GM12878 (cell line): ENCODE measurements around the gene GAB1. TPM values are rescaled to one million over a fixed set of nuclear protein-coding genes. Genes with fewer than 3 reads are reported as not detected.

Source experiments
- ATF7 ChIP-seq: fragments of 450-650 bp; IDR thresholded peaks from 2 replicates; pipeline ENCODE4 v1.6.1; 2016; ENCODE audit warnings: low read depth, mild to moderate bottlenecking
- CREM ChIP-seq: IDR thresholded peaks from 2 replicates; pipeline ENCODE4 v1.6.1; 2014; ENCODE audit warnings: antibody characterized with exemption, low read depth
- CTCF ChIP-seq, 3 experiments: IDR thresholded peaks in 2 of 3; conservative IDR thresholded peaks in 1 of 3; 2 replicates each; pipeline ENCODE4 v1.5.1; 2011; ENCODE audit warnings: low read depth in 3 of 3, low read length in 3 of 3, mild to moderate bottlenecking in 3 of 3, control low read depth in 2 of 3, moderate library complexity in 2 of 3, inconsistent platforms in 1 of 3, mixed read lengths in 1 of 3; ENCODE audit not compliant: control insufficient read depth in 2 of 3, insufficient read depth in 1 of 3; ENCODE audit errors: extremely low read depth in 1 of 3
- E4F1 ChIP-seq: fragments of 450-650 bp; IDR thresholded peaks from 2 replicates; pipeline ENCODE4 v1.6.1; 2018; ENCODE audit warnings: borderline replicate concordance, mild to moderate bottlenecking; ENCODE audit not compliant: partially characterized antibody
- LARP7 ChIP-seq: fragments of 450-650 bp; IDR thresholded peaks from 2 replicates; pipeline ENCODE4 v1.6.1; 2017; ENCODE audit warnings: mild to moderate bottlenecking
- POLR2AphosphoS2 ChIP-seq: IDR thresholded peaks from 2 replicates; pipeline ENCODE4 v1.6.1; 2011; ENCODE audit warnings: low read depth, mild to moderate bottlenecking, low read length, improper control_type of control experiment, moderate library complexity
- RAD51 ChIP-seq: fragments of 450-650 bp; IDR thresholded peaks from 2 replicates; pipeline ENCODE4 v1.6.1; 2016; ENCODE audit warnings: moderate library complexity, mild to moderate bottlenecking, inconsistent platforms
- SIX5 ChIP-seq: IDR thresholded peaks from 2 replicates; pipeline ENCODE4 v1.6.1; 2011; ENCODE audit warnings: mild to moderate bottlenecking, low read depth, low read length, moderate library complexity; ENCODE audit not compliant: severe bottlenecking
- SP1 ChIP-seq: IDR thresholded peaks from one replicate; pipeline ENCODE4 v1.6.1; 2011; ENCODE audit warnings: low read depth, low read length
- SRF ChIP-seq, 2 experiments: IDR thresholded peaks; 2 replicates each; pipeline ENCODE4 v1.6.1; 2011; ENCODE audit warnings: low read depth in 2 of 2, low read length in 2 of 2, mild to moderate bottlenecking in 1 of 2, moderate library complexity in 1 of 2
- ZNF274 ChIP-seq: IDR thresholded peaks from one replicate; pipeline ENCODE4 v1.8.0; 2011; ENCODE audit not compliant: insufficient read length, insufficient read depth
- polyA plus RNA-seq, 11 experiments: library from polyadenylated mRNA; depleted of rRNA in 4 of 11; unstranded in 6 of 11; stranded (reverse) in 5 of 11; fragments of >200 nt; fragmentation: Nextera tagmentation in 4 of 11; fragmentation: Illumina TruSeq in 1 of 11; extraction: Ambion mirVana in 4 of 11; extraction: Trizol in 1 of 11; gene quantifications; 1 replicate in 1 of 11; 2 replicates in 10 of 11; pipeline versions ENCODE4 v1.2.1 to v1.2.3, GENCODE V29; 2011 to 2016; ENCODE audit warnings: inconsistent platforms in 2 of 11, missing spikeins in 2 of 11, low read depth in 1 of 11
- total RNA-seq, 4 experiments: library from RNA; depleted of rRNA in 3 of 4; stranded (reverse); fragments of >200 nt in 3 of 4; fragmentation: Illumina TruSeq in 1 of 4; extraction: Trizol in 1 of 4; gene quantifications; 2 replicates each; pipeline versions ENCODE4 v1.2.1 to v1.2.3, GENCODE V29; 2013 to 2021

The GAB1 gene
- total and polyA plus RNA-seq, 10 of the 15 experiments (the other 5 are each of a cell fraction or from before 2014, with no cell fraction given) = 0.37 to 5.3 (median 3.2) TPM

- TF ChIP-seq CTCF (IDR thresholded peaks at IDR 0.05 in 2 of 3, conservative IDR thresholded peaks at IDR 0.05 in 1 of 3; ENCODE audit: control insufficient read depth in 2 of 3, extremely low read depth in 1 of 3, insufficient read depth in 1 of 3, low read depth in 3 of 3, low read length in 3 of 3) (no peak), SIX5 (no peak), RAD51 (no peak), ZNF274 (no peak), ATF7 (no peak), POLR2AphosphoS2 (no peak), E4F1 (no peak), SRF (IDR thresholded peaks at IDR 0.05; ENCODE audit: low read depth in 2 of 2, low read length in 2 of 2) (no peak), CREM (no peak), SP1 (no peak), LARP7 (no peak)
- TF ChIP-seq, all 136 proteins: peak for 0
Measured at GRCh38 chr4:143394739-143395453, 58.2 kb downstream of the GAB1 start (continued).
